Dendritic cell treated with granulocyte-macrophage colony-stimulating factor and Interleukin-4, amounts not matched to agents 40 ng/mL and 50 ng/mL, for 4 days (primary cell): ENCODE data around the gene IL6R.
A peak's percentile ranks its signal among the peaks of the same experiment; 100 is the strongest.
"Not testable (repeated sequence)": the region's sequence is repeated elsewhere in the genome, so short reads cannot be mapped to it uniquely, and the experiment has no call there.

Experiments used
- H3K27ac Mint-ChIP-seq: one replicate; pipeline ENCODE4 v1.8.0; 2022; ENCODE audit warnings: mild to moderate bottlenecking, mixed read lengths
- H3K27me3 Mint-ChIP-seq: one replicate; pipeline ENCODE4 v1.8.0; 2022; ENCODE audit warnings: mild to moderate bottlenecking, mixed read lengths
- H3K36me3 Mint-ChIP-seq: one replicate; pipeline ENCODE4 v1.8.0; 2022; ENCODE audit warnings: low read depth, mixed read lengths
- H3K4me1 Mint-ChIP-seq: one replicate; pipeline ENCODE4 v1.8.0; 2022; ENCODE audit warnings: low read depth, mixed read lengths
- H3K4me3 Mint-ChIP-seq: one replicate; pipeline ENCODE4 v1.8.0; 2022; ENCODE audit warnings: mild to moderate bottlenecking, moderate library complexity, mixed read lengths
- H3K9me3 Mint-ChIP-seq: one replicate; pipeline ENCODE4 v1.8.0; 2022; ENCODE audit warnings: mixed read lengths
- intact Hi-C: fragments of 100-400 bp; cut with micrococcal nuclease; formaldehyde crosslinking; loops from one replicate; pipeline ENCODE4 v1.15.0; 2022

The IL6R gene

GRCh38 chr1:154481053-154481452 is 75.9 kb downstream of the IL6R start:
- Mint-ChIP-seq H3K4me3 (no peak overlapping the region), H3K27ac (no peak overlapping the region), H3K36me3 (no peaks in the 10 kb centered on the region), H3K4me1 (peaks cover 32% of the 10 kb centered on the region), H3K9me3 (no peaks in the 10 kb centered on the region), H3K27me3 (peaks cover 2% of the 10 kb centered on the region)
- intact Hi-C loops = loop anchor here (5.0 kb wide), 1 partner anchor 36 kb away; no protein-coding TSS in a partner anchor

- intact Hi-C loops = loop anchor here (5.0 kb wide), 1 partner anchor 33 kb away; no protein-coding TSS in a partner anchor
- Mint-ChIP-seq H3K27ac (no peak overlapping the region), H3K27me3 (peaks cover 2% of the 10 kb centered on the region), H3K4me3 (no peak overlapping the region), H3K9me3 (no peaks in the 10 kb centered on the region), H3K4me1 (peaks cover 23% of the 10 kb centered on the region), H3K36me3 (no peaks in the 10 kb centered on the region)
Observed at GRCh38 chr1:154483941-154484803, 79.0 kb downstream of the IL6R start.

GRCh38 chr1:154485106-154485505 is 80.0 kb downstream of the IL6R start:
- Mint-ChIP-seq H3K9me3 (peaks cover 1% of the 10 kb centered on the region), H3K27me3 (peaks cover 2% of the 10 kb centered on the region), H3K36me3 (no peaks in the 10 kb centered on the region), H3K27ac (peak overlapping the region; percentile 70), H3K4me1 (peaks cover 19% of the 10 kb centered on the region), H3K4me3 (no peak overlapping the region)
- intact Hi-C loops = no loop called here

- Mint-ChIP-seq H3K4me3 (no peak overlapping the region), H3K9me3 (peaks cover 8% of the 10 kb centered on the region), H3K4me1 (peaks cover 21% of the 10 kb centered on the region), H3K27ac (peak overlapping the region; percentile 25), H3K27me3 (peaks cover 2% of the 10 kb centered on the region), H3K36me3 (no peaks in the 10 kb centered on the region)
- intact Hi-C loops = no loop called here
Observed at GRCh38 chr1:154485910-154486496, 80.9 kb downstream of the IL6R start.

- Mint-ChIP-seq H3K4me1 (peaks cover 27% of the 10 kb centered on the region), H3K27ac (peak overlapping the region; percentile 25)
- H3K27me3 Mint-ChIP-seq, H3K9me3 Mint-ChIP-seq, H3K36me3 Mint-ChIP-seq, intact Hi-C loops, H3K4me3 Mint-ChIP-seq: not testable (repeated sequence)
Observed at GRCh38 chr1:154486756-154487155, 81.6 kb downstream of the IL6R start.

- H3K9me3 Mint-ChIP-seq = peaks cover 8% of the 10 kb centered on the region
- H3K4me3 Mint-ChIP-seq = no peak overlapping the region
- intact Hi-C loops = no loop called here
- peaks cover 2% of the 10 kb centered on the region for H3K27me3 Mint-ChIP-seq
- no peaks in the 10 kb centered on the region for H3K36me3 Mint-ChIP-seq
- H3K27ac Mint-ChIP-seq = peak overlapping the region; percentile 24
- peaks cover 48% of the 10 kb centered on the region for H3K4me1 Mint-ChIP-seq
Observed at GRCh38 chr1:154488922-154489321, 83.8 kb downstream of the IL6R start.

GRCh38 chr1:154489695-154490274 is 84.6 kb downstream of the IL6R start:
- H3K9me3 Mint-ChIP-seq = peaks cover 8% of the 10 kb centered on the region
- intact Hi-C loops = no loop called here
- H3K27me3 Mint-ChIP-seq = peaks cover 2% of the 10 kb centered on the region
- H3K36me3 Mint-ChIP-seq = no peaks in the 10 kb centered on the region
- no peak overlapping the region for H3K27ac Mint-ChIP-seq
- H3K4me3 Mint-ChIP-seq = no peak overlapping the region
- peaks cover 49% of the 10 kb centered on the region for H3K4me1 Mint-ChIP-seq

GRCh38 chr1:154490317-154490716 is 85.2 kb downstream of the IL6R start:
- Mint-ChIP-seq H3K36me3 (no peaks in the 10 kb centered on the region), H3K27me3 (peaks cover 2% of the 10 kb centered on the region), H3K4me1 (peaks cover 44% of the 10 kb centered on the region), H3K4me3 (no peak overlapping the region), H3K9me3 (peaks cover 8% of the 10 kb centered on the region), H3K27ac (peak overlapping the region; percentile 48)
- intact Hi-C loops = no loop called here

GRCh38 chr1:154492115-154492514 is 87.0 kb downstream of the IL6R start:
- intact Hi-C loops = no loop called here
- peak overlapping the region; percentile 34 for H3K4me3 Mint-ChIP-seq
- H3K9me3 Mint-ChIP-seq = peaks cover 8% of the 10 kb centered on the region
- peaks cover 46% of the 10 kb centered on the region for H3K4me1 Mint-ChIP-seq
- H3K27ac Mint-ChIP-seq = peak overlapping the region; percentile 85
- H3K27me3 Mint-ChIP-seq = peaks cover 2% of the 10 kb centered on the region
- no peaks in the 10 kb centered on the region for H3K36me3 Mint-ChIP-seq

GRCh38 chr1:154493276-154493675 is 88.1 kb downstream of the IL6R start:
- peaks cover 8% of the 10 kb centered on the region for H3K9me3 Mint-ChIP-seq
- peaks cover 2% of the 10 kb centered on the region for H3K27me3 Mint-ChIP-seq
- H3K4me3 Mint-ChIP-seq = peak overlapping the region; percentile 36
- H3K27ac Mint-ChIP-seq = peak overlapping the region; percentile 85
- intact Hi-C loops = no loop called here
- no peaks in the 10 kb centered on the region for H3K36me3 Mint-ChIP-seq
- peaks cover 51% of the 10 kb centered on the region for H3K4me1 Mint-ChIP-seq

- intact Hi-C loops = no loop called here
- no peaks in the 10 kb centered on the region for H3K36me3 Mint-ChIP-seq
- no peak overlapping the region for H3K4me3 Mint-ChIP-seq
- H3K4me1 Mint-ChIP-seq = peaks cover 52% of the 10 kb centered on the region
- H3K9me3 Mint-ChIP-seq = peaks cover 1% of the 10 kb centered on the region
- H3K27me3 Mint-ChIP-seq = peaks cover 21% of the 10 kb centered on the region
- no peak overlapping the region for H3K27ac Mint-ChIP-seq
Observed at GRCh38 chr1:154495496-154496273, 90.5 kb downstream of the IL6R start.

GRCh38 chr1:154496383-154496782 is 91.2 kb downstream of the IL6R start:
- no peak overlapping the region for H3K4me3 Mint-ChIP-seq
- intact Hi-C loops = no loop called here
- H3K9me3 Mint-ChIP-seq = no peaks in the 10 kb centered on the region
- no peaks in the 10 kb centered on the region for H3K36me3 Mint-ChIP-seq
- peak overlapping the region; percentile 69 for H3K27ac Mint-ChIP-seq
- peaks cover 26% of the 10 kb centered on the region for H3K27me3 Mint-ChIP-seq
- H3K4me1 Mint-ChIP-seq = peaks cover 51% of the 10 kb centered on the region

GRCh38 chr1:154497026-154497806 is 92.1 kb downstream of the IL6R start:
- peaks cover 31% of the 10 kb centered on the region for H3K27me3 Mint-ChIP-seq

More at GRCh38 chr1:154497026-154497806, 92.1 kb downstream of the IL6R start:
- Mint-ChIP-seq H3K27ac (peak overlapping the region; percentile 69), H3K9me3 (no peaks in the 10 kb centered on the region), H3K4me1 (peaks cover 46% of the 10 kb centered on the region), H3K4me3 (no peak overlapping the region), H3K36me3 (no peaks in the 10 kb centered on the region)
- intact Hi-C loops = no loop called here
